Mammary epithelial cell (primary cell): ENCODE results near the gene KRTAP2-1.

Experiments
- CTCF ChIP-seq, 2 donors: IDR thresholded peaks in 1 of 2; conservative IDR thresholded peaks in 1 of 2; 2 replicates each; pipeline ENCODE4 v1.5.1; 2011 to 2012; ENCODE audit warnings: inconsistent platforms in 2 of 2, low read length in 2 of 2, mild to moderate bottlenecking in 2 of 2, control low read depth in 1 of 2, low read depth in 1 of 2; ENCODE audit not compliant: insufficient read depth in 1 of 2; ENCODE audit errors: extremely low read depth in 1 of 2
- EZH2 ChIP-seq: IDR thresholded peaks from 2 replicates; pipeline ENCODE4 v1.6.1; 2012; ENCODE audit warnings: low read length, inconsistent platforms, borderline replicate concordance

GRCh38 chr17:41026715-41027471, 20.2 kb downstream of the KRTAP2-1 start, which contains the start of gene KRTAP1-5:
- TF ChIP-seq CTCF (conservative IDR thresholded peaks at IDR 0.05 in 1 of 2, IDR thresholded peaks at IDR 0.05 in 1 of 2; ENCODE audit: extremely low read depth in 1 of 2, insufficient read depth in 1 of 2, low read depth in 1 of 2, low read length in 2 of 2) (no peak), EZH2 (no peak)
